ENCODE data around the gene ARHGEF28.

DNA sequence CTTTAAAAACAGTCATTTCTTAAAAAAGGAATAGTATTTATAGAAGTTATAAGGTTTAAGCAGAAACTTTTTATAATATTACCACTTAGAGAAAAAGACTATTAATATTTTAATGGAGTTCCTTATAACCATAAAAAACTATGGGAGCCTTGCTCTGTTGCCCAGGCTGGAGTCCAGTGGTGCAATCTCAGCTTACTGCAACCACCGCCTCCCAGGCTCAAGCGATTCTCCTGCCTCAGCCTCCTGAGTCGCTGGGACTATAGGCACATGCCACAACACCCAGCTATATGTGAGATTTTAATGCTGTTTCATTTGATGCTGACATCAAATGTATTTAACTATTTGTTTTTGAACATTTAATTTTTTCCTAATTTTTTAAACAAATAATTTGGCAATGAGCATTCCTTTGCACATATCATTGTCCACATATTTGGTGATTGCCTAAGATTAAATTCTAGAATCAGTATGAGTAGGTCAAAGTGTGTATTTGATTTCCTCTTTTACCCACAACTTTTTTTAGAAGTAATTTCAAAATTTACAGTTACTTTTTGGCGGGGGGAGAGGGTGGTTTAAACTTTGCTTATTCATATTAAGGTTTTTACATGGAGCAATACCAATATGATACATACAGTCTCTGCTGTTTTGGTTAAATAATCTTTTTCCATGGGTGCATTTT lies 235.5 kb downstream of the ARHGEF28 start:
- TF ChIP-seq POLR2A (IDR thresholded peaks at IDR 0.05) (no peak), CTCF (IDR thresholded peaks at IDR 0.05) (no peak)
